ENCODE results near the gene APBB2.

APBB2 gene

GRCh38 chr4:41196633-41197332, 17.6 kb downstream of the APBB2 start:
- no peak for DNase-seq (ENCODE audit: low read depth in 2 of 3, low spot score in 2 of 3)

GRCh38 chr4:41192136-41192535, 22.2 kb downstream of the APBB2 start:
- no peak for DNase-seq (ENCODE audit: low read depth in 2 of 3, low spot score in 2 of 3)

- no peak for DNase-seq (ENCODE audit: low read depth in 2 of 3, low spot score in 2 of 3)
Observed at GRCh38 chr4:41189666-41190065, 24.7 kb downstream of the APBB2 start.

DNA sequence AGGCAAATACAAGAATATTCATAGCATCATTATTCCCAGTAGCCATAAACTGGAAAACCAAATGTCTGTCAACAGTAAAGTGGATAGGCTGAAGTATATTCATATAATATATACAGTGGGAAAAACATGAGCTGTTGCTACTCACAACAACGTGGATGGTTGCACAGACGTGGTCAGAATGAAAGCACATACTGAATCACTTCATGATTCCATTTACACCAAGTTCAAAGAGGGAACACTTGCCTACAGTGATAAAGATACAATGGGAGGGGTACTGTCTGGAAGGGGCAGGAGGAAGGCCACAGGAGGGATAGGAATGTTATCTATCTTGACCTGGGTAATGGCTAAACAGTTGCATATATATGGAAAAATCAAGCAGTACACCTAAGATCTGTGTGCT, 25.3 kb downstream of the APBB2 start:
- DNase-seq (ENCODE audit: low read depth in 2 of 3, low spot score in 2 of 3): no peak

DNA sequence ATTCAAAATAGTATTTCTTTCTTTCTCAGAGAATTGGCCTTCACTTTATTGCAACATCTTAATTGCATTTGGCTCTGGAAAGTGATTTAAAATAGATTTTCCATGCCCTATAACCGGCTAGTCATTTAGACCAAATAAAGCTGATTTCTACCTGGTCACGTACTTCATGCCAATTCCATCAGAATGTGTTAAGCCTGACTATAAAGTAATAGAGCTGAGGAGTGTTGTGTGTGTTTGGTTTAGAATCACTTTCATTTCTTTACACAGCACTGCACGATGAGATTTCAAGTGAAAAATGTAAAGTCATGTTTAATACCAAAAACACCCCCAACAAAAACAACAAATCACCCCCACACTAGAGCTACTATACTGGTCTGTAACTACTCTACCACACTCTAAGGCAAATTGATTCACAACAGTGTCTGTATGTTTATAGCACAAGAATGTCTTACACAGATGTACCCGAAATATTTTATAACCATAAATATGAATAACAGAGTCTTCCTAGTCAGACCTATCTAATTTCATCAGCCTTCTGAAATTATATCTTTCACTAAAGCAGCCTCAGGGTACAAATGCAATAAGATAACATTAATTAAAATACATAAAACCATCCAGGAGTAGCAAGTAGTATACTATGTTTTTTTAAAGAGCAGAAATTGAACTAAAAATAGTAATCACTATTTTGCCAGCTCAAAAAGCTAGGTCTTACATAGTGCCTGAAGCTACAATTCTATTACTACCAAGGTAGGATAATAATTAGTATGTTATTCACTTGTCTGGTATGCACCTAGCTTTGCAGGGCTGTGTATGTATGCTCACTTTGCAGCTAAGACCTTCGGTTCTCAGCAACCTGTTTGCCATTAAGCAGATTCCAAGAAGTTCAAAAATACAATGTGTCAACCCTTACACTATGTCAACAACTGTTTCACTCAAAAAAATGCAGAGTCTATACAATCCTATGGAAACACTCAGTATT, 28.4 kb downstream of the APBB2 start:
- DNase-seq (ENCODE audit: low read depth in 2 of 3, low spot score in 2 of 3): no peak

DNA sequence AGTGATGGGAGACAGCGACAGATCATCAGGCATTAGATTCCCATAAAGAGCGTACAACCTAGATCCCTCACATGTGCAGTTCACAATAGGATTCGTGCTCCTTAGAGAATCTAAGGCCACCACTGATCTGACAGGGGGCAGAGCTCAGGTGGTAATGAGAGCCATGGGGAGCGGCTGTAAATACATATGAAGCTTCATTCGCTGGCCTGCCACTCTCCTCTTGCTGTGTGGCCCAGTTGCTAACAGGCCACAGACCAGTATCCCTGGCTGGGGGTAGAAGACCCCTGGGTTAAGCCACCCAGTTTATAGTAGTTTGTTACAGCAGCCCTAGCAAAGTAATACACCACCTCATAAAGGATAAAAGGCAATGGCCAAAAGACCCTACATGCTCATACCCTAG, 30.3 kb downstream of the APBB2 start:
- no peak for DNase-seq (ENCODE audit: low read depth in 2 of 3, low spot score in 2 of 3)

DNA sequence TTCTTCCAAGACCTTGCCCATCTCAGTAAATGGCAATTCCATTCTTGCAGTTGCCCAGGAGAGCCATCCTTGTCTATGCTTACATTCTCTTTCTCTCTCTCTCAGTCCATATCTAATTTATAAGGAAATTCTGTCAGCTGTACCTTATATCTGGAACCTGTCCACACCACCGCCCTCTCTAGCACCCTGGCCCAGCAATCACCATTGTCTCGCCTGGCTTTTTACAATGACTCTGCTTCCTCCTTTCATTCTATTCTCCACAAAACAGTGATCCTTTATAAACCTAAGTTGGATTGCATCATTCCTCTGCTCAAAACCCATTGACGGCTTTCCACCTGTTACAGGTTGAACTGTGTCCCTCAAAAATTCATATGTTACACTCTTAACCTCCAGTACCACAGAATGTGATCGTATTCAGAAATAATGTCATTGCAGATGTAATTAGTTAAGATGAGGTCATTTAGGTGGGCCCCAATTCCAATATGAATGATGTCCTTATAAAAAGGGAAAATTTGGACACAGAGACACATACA, 31.3 kb downstream of the APBB2 start:
- no peak for DNase-seq (ENCODE audit: low read depth in 2 of 3, low spot score in 2 of 3)

- no peak for DNase-seq (ENCODE audit: low read depth in 2 of 3, low spot score in 2 of 3)
Observed at GRCh38 chr4:41181037-41181436, 33.3 kb downstream of the APBB2 start.

GRCh38 chr4:41179498-41180195, 34.7 kb downstream of the APBB2 start:
- DNase-seq (ENCODE audit: low read depth in 2 of 3, low spot score in 2 of 3): no peak

GRCh38 chr4:41178372-41179370, 35.7 kb downstream of the APBB2 start:
- no peak for DNase-seq (ENCODE audit: low read depth in 2 of 3, low spot score in 2 of 3)

DNA sequence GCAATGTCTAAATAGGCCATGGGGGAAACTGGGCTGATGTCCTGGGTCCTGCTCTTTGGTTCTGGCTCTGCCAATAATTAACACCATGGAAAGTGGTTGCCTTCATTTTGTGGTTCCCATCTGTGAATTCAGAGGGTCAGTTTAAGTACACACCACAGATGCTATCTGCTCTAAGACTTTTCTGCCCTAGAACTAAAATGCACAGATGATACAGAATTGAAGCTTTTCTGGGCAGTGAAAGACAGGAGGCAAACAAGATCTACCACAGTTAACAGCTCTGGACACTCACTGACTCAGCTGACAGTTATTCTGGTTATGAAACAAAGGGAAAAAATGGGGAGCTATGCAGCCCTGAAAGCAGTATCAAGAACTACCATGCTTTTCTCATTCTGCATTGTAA, 37.3 kb downstream of the APBB2 start:
- DNase-seq (ENCODE audit: low read depth in 2 of 3, low spot score in 2 of 3): no peak

GRCh38 chr4:41176340-41176739, 38.0 kb downstream of the APBB2 start:
- DNase-seq (ENCODE audit: low read depth in 2 of 3, low spot score in 2 of 3): no peak

DNA sequence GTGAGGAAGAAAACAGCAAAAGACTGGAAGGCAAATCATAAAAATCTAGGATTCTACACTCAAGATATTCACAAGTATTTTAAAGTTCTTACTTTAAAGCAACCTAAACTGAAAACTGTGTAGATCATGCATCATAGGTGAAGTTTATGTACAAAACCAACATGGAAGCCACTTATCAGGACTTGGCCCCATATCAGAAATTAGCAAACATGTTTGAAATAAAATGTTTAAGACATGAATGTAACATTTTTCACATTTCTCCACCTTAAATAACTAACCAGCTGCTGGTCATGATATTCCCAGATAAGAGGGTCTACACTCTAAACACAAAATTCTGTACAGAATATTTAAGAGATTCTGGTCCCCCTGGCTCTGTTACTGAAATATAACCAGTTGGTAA, 38.5 kb downstream of the APBB2 start:
- no peak for DNase-seq (ENCODE audit: low read depth in 2 of 3, low spot score in 2 of 3)

DNA sequence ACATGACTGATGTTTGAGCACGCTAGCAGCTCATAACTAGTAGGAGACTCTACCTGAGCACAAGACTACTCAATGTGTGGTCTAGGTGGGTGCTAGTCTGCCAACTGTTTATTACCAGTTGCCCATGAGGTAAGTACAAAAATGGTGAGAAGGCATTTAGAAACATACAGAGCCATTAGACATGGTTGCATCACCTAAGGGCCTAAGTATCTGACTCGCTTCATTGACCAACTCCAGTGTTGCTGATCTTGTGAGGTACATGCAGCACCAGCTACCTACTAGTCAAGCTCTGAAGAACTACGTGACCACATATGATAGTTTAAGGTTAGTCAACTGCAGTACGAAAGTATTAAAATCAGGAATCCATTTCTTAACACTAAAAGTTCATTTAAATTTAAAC, 39.9 kb downstream of the APBB2 start:
- no peak for DNase-seq (ENCODE audit: low read depth in 2 of 3, low spot score in 2 of 3)

- DNase-seq (ENCODE audit: low read depth in 2 of 3, low spot score in 2 of 3): no peak
Observed at GRCh38 chr4:41172786-41173185, 41.6 kb downstream of the APBB2 start.

- DNase-seq (ENCODE audit: low read depth in 2 of 3, low spot score in 2 of 3): no peak
Observed at GRCh38 chr4:41169256-41169800, 45.0 kb downstream of the APBB2 start.

- no peak for DNase-seq (ENCODE audit: low read depth in 2 of 3, low spot score in 2 of 3)
Observed at GRCh38 chr4:41167191-41167590, 47.2 kb downstream of the APBB2 start.

GRCh38 chr4:41164405-41164804, 49.9 kb downstream of the APBB2 start:
- no peak for DNase-seq (ENCODE audit: low read depth in 2 of 3, low spot score in 2 of 3)

DNA sequence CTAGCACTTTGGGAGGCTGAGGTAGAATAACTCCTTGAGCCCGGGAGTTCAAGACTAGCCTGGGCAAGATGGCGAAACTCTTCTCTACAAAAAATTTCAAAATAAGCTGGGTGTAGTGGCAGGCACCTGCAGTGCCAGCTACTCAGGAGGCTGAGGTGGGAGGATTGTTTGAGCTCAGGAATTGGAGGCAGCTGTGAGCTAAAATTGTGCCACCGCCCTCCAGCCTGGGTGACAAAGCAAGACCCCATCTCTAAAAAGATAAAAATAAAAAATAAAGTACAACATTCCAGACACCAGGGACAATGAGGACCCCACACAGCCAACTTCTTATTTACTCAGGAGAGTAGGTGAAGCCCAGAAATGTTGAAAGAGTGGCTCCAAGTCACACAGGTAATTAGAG, 53.0 kb downstream of the APBB2 start:
- DNase-seq (ENCODE audit: low read depth in 2 of 3, low spot score in 2 of 3): no peak

DNA sequence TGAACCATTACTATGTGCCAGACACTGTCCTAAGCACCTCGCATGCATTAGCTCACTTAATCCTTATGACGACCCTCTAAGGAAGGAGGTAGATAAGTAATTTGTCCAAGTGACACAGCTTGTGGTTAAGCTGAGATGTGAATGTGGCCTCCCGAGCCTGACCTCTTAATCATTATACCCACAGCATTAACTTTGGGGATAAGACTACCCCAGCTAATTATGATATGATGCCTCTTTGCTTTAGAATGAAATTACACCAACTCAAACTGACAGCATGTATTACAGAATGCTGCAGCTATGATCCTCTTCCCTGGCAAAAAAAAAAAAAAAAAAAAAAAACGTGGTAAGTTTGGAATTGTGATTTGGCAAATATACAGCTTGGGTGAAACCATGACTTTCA, 53.5 kb downstream of the APBB2 start:
- no peak for DNase-seq (ENCODE audit: low read depth in 2 of 3, low spot score in 2 of 3)

Data from activated CD8-positive, alpha-beta memory T cell treated with anti-CD3 and anti-CD28 coated beads for 48 hours (primary cell).